H1 (cell line): ENCODE measurements around the gene PCNX1. TPM values are rescaled to one million over a fixed set of nuclear protein-coding genes. Genes with fewer than 3 reads are reported as not detected.

Source experiments
- CTCF ChIA-PET: fragments of 300-600 bp; sonication (Branson Sonifier 250); formaldehyde crosslinking; loops from one replicate; lab custom pipeline; 2021; ENCODE audit not compliant: partially characterized antibody; lab: Charles Lee
- POLR2A ChIA-PET: fragments of 300-600 bp; sonication (Branson Sonifier 250); formaldehyde crosslinking; loops from one replicate; lab custom pipeline; 2021; ENCODE audit warnings: inconsistent platforms; ENCODE audit not compliant: partially characterized antibody; lab: Charles Lee
- DNase-seq, 2 experiments: peaks; one replicate each; pipeline versions ENCODE4 v3.0.0 to v3.0.0-alpha.2; 2010 to 2022; ENCODE audit warnings: low spot score in 2 of 2, low read depth in 1 of 2, mixed read lengths in 1 of 2
- FAIRE-seq: peaks from 2 replicates; lab custom pipeline; 2011; peaks lifted over from hg19 to GRCh38; lab: Jason Lieb, UNC
- H2AFZ ChIP-seq: 2 replicates; pipeline ENCODE4 v1.8.1; 2012; ENCODE audit warnings: low read length, inconsistent platforms
- H2AK5ac ChIP-seq: 2 replicates; pipeline ENCODE4 v1.6.1; 2013; ENCODE audit warnings: low read depth, low read length
- H2BK120ac ChIP-seq: replicated peaks from 2 replicates; pipeline ENCODE3; 2013; ENCODE audit warnings: low read depth, low read length, inconsistent platforms
- H2BK12ac ChIP-seq: 2 replicates; pipeline ENCODE4 v1.6.1; 2013; ENCODE audit warnings: low read depth, low read length
- H2BK15ac ChIP-seq: 2 replicates; pipeline ENCODE4 v1.6.1; 2013; ENCODE audit warnings: low read length
- H2BK20ac ChIP-seq: 2 replicates; pipeline ENCODE4 v1.6.1; 2013; ENCODE audit warnings: low read length
- H2BK5ac ChIP-seq: 2 replicates; pipeline ENCODE4 v1.6.1; 2013; ENCODE audit warnings: low read depth, low read length
- H3K14ac ChIP-seq: 2 replicates; pipeline ENCODE4 v1.6.1; 2013; ENCODE audit warnings: inconsistent platforms; ENCODE audit not compliant: insufficient read length
- H3K18ac ChIP-seq: 2 replicates; pipeline ENCODE4 v1.6.1; 2013; ENCODE audit warnings: low read length; ENCODE audit errors: extremely low read depth
- H3K23ac ChIP-seq: 2 replicates; pipeline ENCODE4 v1.6.1; 2013; ENCODE audit warnings: inconsistent platforms; ENCODE audit not compliant: insufficient read length
- H3K23me2 ChIP-seq: 2 replicates; pipeline ENCODE4 v1.6.1; 2013; ENCODE audit warnings: low read depth, low read length
- H3K27ac ChIP-seq: 2 replicates; pipeline ENCODE4 v1.6.1; 2011; ENCODE audit warnings: low read depth, low read length, inconsistent platforms
- H3K27me3 ChIP-seq, 4 experiments: replicated peaks in 1 of 4; 1 replicate in 1 of 4; 2 replicates in 3 of 4; pipeline versions ENCODE4 v1.6.1 to v1.8.1; 2011 to 2013; ENCODE audit warnings: low read length in 3 of 4, mild to moderate bottlenecking in 3 of 4, inconsistent platforms in 2 of 4, mixed read lengths in 2 of 4, moderate library complexity in 1 of 4; ENCODE audit not compliant: control insufficient read depth in 3 of 4, insufficient read depth in 3 of 4; ENCODE audit errors: extremely low read depth in 1 of 4
- H3K36me3 ChIP-seq, 4 experiments: 2 replicates each; pipeline versions ENCODE4 v1.6.1 to v1.8.1; 2011 to 2013; ENCODE audit warnings: mild to moderate bottlenecking in 4 of 4, low read length in 3 of 4, moderate library complexity in 2 of 4, control low read depth in 1 of 4, inconsistent platforms in 1 of 4; ENCODE audit not compliant: insufficient read depth in 4 of 4, control insufficient read depth in 2 of 4
- H3K4ac ChIP-seq: replicated peaks from 2 replicates; pipeline ENCODE3; 2013; ENCODE audit warnings: low read length, low read depth, mixed read lengths, inconsistent platforms; ENCODE audit not compliant: insufficient read length
- H3K4me1 ChIP-seq, 4 experiments: replicated peaks in 1 of 4; 1 replicate in 1 of 4; 2 replicates in 3 of 4; pipeline versions ENCODE4 v1.6.1 to v1.8.1; 2011 to 2013; ENCODE audit warnings: low read length in 3 of 4, inconsistent platforms in 2 of 4, mixed read lengths in 1 of 4; ENCODE audit not compliant: insufficient read depth in 4 of 4, control insufficient read depth in 3 of 4
- H3K4me2 ChIP-seq, 2 experiments: 2 replicates each; pipeline versions ENCODE4 v1.6.1 to v1.8.1; 2011 to 2013; ENCODE audit warnings: low read depth in 2 of 2, low read length in 2 of 2, control low read depth in 1 of 2, inconsistent platforms in 1 of 2, mild to moderate bottlenecking in 1 of 2; ENCODE audit not compliant: insufficient read depth in 1 of 2
- H3K4me3 ChIP-seq, 4 experiments: fragments of 200-600, 300-600 bp in 1 of 4; sonication (generic), shearing (Covaris generic), sonication (Bioruptor Twin) in 1 of 4; 2 replicates each; pipeline versions ENCODE4 v1.5.1 to v1.8.1; 2011 to 2016; ENCODE audit warnings: low read length in 4 of 4, low read depth in 3 of 4, control low read depth in 2 of 4, inconsistent platforms in 2 of 4, mild to moderate bottlenecking in 2 of 4, mixed read lengths in 1 of 4, moderate library complexity in 1 of 4; ENCODE audit not compliant: insufficient read depth in 2 of 4; ENCODE audit errors: extremely low read depth in 1 of 4
- H3K56ac ChIP-seq: replicated peaks from 2 replicates; pipeline ENCODE3; 2013; ENCODE audit warnings: low read depth, mild to moderate bottlenecking, mixed read lengths, low read length, inconsistent platforms; ENCODE audit not compliant: insufficient read length
- H3K79me1 ChIP-seq: 2 replicates; pipeline ENCODE4 v1.6.1; 2013; ENCODE audit warnings: low read depth, low read length, control low read depth
- H3K79me2 ChIP-seq, 2 experiments: 2 replicates each; pipeline versions ENCODE4 v1.6.1 to v1.8.1; 2012 to 2013; ENCODE audit warnings: low read length in 2 of 2, mild to moderate bottlenecking in 2 of 2, inconsistent platforms in 1 of 2; ENCODE audit not compliant: insufficient read depth in 2 of 2, control insufficient read depth in 1 of 2
- H3K9ac ChIP-seq, 4 experiments: replicated peaks in 1 of 4; 1 replicate in 1 of 4; 2 replicates in 3 of 4; pipeline versions ENCODE4 v1.6.1 to v1.8.1; 2011 to 2013; ENCODE audit warnings: low read depth in 3 of 4, low read length in 3 of 4, control low read depth in 2 of 4, mild to moderate bottlenecking in 2 of 4, moderate library complexity in 2 of 4, inconsistent platforms in 1 of 4; ENCODE audit errors: extremely low read depth in 1 of 4
- H3K9me3 ChIP-seq, 2 experiments: 2 replicates each; pipeline versions ENCODE4 v1.6.1 to v1.8.1; 2012 to 2013; ENCODE audit warnings: mild to moderate bottlenecking in 2 of 2, moderate library complexity in 2 of 2, control low read depth in 1 of 2, inconsistent platforms in 1 of 2, low read depth in 1 of 2, low read length in 1 of 2, mixed read lengths in 1 of 2; ENCODE audit not compliant: insufficient read depth in 2 of 2
- H4K20me1 ChIP-seq, 2 experiments: replicated peaks in 1 of 2; 2 replicates each; pipeline versions ENCODE3 to v1.8.1; 2011 to 2013; ENCODE audit warnings: inconsistent platforms in 2 of 2, low read length in 2 of 2, mild to moderate bottlenecking in 1 of 2; ENCODE audit not compliant: insufficient read depth in 2 of 2, control insufficient read depth in 1 of 2
- H4K5ac ChIP-seq: 2 replicates; pipeline ENCODE4 v1.6.1; 2013; ENCODE audit warnings: low read length, low read depth, mixed read lengths, inconsistent platforms; ENCODE audit not compliant: insufficient read length
- H4K8ac ChIP-seq: 2 replicates; pipeline ENCODE4 v1.8.0; 2013; ENCODE audit warnings: mild to moderate bottlenecking, moderate library complexity, low read length, inconsistent platforms; ENCODE audit not compliant: insufficient read depth; ENCODE audit errors: extremely low read depth
- H4K91ac ChIP-seq: replicated peaks from 2 replicates; pipeline ENCODE3; 2013; ENCODE audit warnings: low read length, mixed read lengths, inconsistent platforms; ENCODE audit not compliant: insufficient read length
- JUND ChIP-seq: IDR thresholded peaks from 2 replicates; pipeline ENCODE4 v1.6.1; 2011; ENCODE audit warnings: mild to moderate bottlenecking, improper control_type of control experiment, low read length
- WGBS, 2 experiments: shearing (Covaris generic) in 1 of 2; methylation state at CpG; one replicate each; pipeline versions ENCODE4 v1.1.6 to v1.1.7; 2013 to 2015; ENCODE audit warnings: low lambda C conversion rate in 2 of 2, mixed read lengths in 2 of 2, inconsistent platforms in 1 of 2, low coverage in 1 of 2, missing lambda C conversion rate in 1 of 2; ENCODE audit not compliant: insufficient replicate concordance in 2 of 2, insufficient coverage in 1 of 2, insufficient read length in 1 of 2; ENCODE audit errors: extremely low coverage in 1 of 2, missing lambda C conversion rate in 1 of 2; 5-methylcytosine and 5-hydroxymethylcytosine counted together
- polyA plus RNA-seq, 7 experiments: library from polyadenylated mRNA; depleted of rRNA in 3 of 7; stranded (reverse) in 5 of 7; unstranded in 2 of 7; fragments of >200 nt in 5 of 7; fragments of 200-250 nt in 2 of 7; gene quantifications; 1 replicate in 5 of 7; 2 replicates in 1 of 7; 4 replicates in 1 of 7; pipeline versions ENCODE4 v1.2.1 to v1.2.3, GENCODE V29; 2011 to 2013; ENCODE audit warnings: missing spikeins in 2 of 7, mixed read lengths in 2 of 7
- total RNA-seq: library from RNA; stranded (reverse); fragmentation: NEBNext Ultra II Directional; extraction: Animal tissue kit (Norgen Biotek cat#: 25700); gene quantifications from 2 replicates; pipeline ENCODE4 v1.2.1, GENCODE V29; 2021

The PCNX1 gene
- total and polyA plus RNA-seq, 2 of the 8 experiments (the other 6 are each of a cell fraction or from before 2014, with no cell fraction given): 37.7 to 53.2 TPM

- H3K27me3 ChIP-seq: no peaks in the 10 kb centered on the region
- H3K23ac ChIP-seq: no peak overlapping the region
- H4K91ac ChIP-seq: peak overlapping the region; percentile 65
- no peak overlapping the region for H2BK5ac ChIP-seq
- no peaks in the 10 kb centered on the region for H3K23me2 ChIP-seq
- 96% methylated on average over 4 of the region's 4 CpGs; no CpG with 5 or more reads in 1 of the 2 experiments for WGBS, 2 experiments
- no peak overlapping the region for H2BK15ac ChIP-seq
- H3K14ac ChIP-seq: no peak overlapping the region
- no peak overlapping the region for H3K27ac ChIP-seq
- DNase-seq: peak in 1 of 2 experiments; percentile 29
- no peak for TF ChIP-seq JUND
- H3K79me1 ChIP-seq: no peaks in the 10 kb centered on the region
- H3K36me3 ChIP-seq: no peaks in the 10 kb centered on the region
- no peak overlapping the region; the same call in 1 of the 2 replicates for H4K8ac ChIP-seq
- no peak overlapping the region for H3K4me2 ChIP-seq
- H3K4me3 ChIP-seq: no peak overlapping the region
- ChIA-PET CTCF (interaction anchor here (0.6 to 1.1 kb wide), 3 partner anchors 17 to 994 kb away, joined by 3 to 4 read pairs (median 4); no protein-coding TSS in a partner anchor), POLR2A (interaction anchor here (0.6 kb wide), 1 partner anchor 75 kb away, joined by 5 read pairs; no protein-coding TSS in a partner anchor)
- no peak overlapping the region for H2AK5ac ChIP-seq
- peaks cover 20 to 24% of the 10 kb centered on the region in 2 experiments; a peak in 3 of 4 replicates for H3K9me3 ChIP-seq
- no peak overlapping the region for H3K9ac ChIP-seq
- FAIRE-seq: no peak
- no peak overlapping the region for H2BK12ac ChIP-seq
- H2BK20ac ChIP-seq: no peak overlapping the region
- H4K5ac ChIP-seq: no peak overlapping the region
- no peak overlapping the region for H2BK120ac ChIP-seq
- no peak overlapping the region for H2AFZ ChIP-seq
- H3K79me2 ChIP-seq: no peaks in the 10 kb centered on the region
- H4K20me1 ChIP-seq: no peaks in the 10 kb centered on the region
- H3K4me1 ChIP-seq: peaks cover 0 to under 1% (median under 1%) of the 10 kb centered on the region in 4 experiments; a peak in 1 of 7 replicates
- no peak overlapping the region for H3K56ac ChIP-seq
- H3K4ac ChIP-seq: peak overlapping the region; percentile 78
- H3K18ac ChIP-seq: no peak overlapping the region
Measured at GRCh38 chr14:71123579-71124135, 216.4 kb downstream of the PCNX1 start.
